ENCODE results near the gene RRP12.
"Not testable (repeated sequence)": the region's sequence is repeated elsewhere in the genome, so short reads cannot be mapped to it uniquely, and the experiment has no call there.

Gene RRP12

DNA sequence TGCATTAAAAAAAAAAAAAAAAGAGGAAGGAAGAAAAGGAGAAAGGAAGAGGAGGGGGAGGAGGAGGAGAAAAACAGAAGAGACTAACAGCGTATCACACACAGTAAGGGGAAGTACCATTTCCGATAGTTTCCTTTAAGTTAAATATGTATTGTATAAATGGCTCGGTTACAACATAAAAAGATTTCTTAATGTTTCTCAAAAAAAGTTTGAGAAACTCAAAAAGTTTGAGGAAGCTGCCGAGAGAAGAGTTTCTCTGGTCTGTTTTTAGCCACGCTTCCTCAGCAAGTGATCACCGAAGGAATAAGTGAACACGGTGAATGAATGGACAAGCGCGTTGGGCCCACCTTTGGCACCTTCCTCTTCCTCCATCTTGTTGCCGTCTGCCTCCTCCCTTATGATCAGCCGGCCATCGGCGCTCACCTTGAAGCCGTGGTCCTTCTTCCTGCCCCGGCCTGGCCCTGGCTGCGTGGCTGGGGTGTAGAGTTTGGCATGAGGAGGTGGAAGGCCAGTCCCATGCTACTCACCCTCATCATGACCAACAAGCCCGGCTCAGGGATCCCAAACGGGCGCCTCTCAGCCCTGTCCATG is 35.3 kb downstream of the RRP12 start:
- no peak for DNase-seq (ENCODE audit: low read depth)

DNA sequence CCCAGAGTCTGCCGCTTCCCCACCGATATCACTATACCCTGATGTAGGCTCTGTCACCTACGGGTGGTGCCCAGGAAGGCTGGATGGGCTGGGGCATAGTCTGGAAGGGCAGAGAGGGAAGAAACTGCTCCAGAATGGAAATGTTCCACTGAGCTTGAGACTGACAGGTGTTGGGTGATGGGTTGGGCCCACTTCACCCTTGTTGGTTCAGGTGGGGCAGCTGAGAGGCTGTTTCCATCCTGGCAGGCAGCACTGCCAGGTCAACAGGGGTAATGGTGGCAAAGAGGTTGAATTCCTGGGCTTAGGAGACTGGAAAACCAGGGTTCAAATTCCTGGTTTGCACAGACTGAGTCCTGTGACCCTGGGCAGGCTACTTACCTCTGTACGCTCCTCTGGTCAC is 38.1 kb downstream of the RRP12 start:
- DNase-seq (ENCODE audit: low read depth) = no peak

DNA sequence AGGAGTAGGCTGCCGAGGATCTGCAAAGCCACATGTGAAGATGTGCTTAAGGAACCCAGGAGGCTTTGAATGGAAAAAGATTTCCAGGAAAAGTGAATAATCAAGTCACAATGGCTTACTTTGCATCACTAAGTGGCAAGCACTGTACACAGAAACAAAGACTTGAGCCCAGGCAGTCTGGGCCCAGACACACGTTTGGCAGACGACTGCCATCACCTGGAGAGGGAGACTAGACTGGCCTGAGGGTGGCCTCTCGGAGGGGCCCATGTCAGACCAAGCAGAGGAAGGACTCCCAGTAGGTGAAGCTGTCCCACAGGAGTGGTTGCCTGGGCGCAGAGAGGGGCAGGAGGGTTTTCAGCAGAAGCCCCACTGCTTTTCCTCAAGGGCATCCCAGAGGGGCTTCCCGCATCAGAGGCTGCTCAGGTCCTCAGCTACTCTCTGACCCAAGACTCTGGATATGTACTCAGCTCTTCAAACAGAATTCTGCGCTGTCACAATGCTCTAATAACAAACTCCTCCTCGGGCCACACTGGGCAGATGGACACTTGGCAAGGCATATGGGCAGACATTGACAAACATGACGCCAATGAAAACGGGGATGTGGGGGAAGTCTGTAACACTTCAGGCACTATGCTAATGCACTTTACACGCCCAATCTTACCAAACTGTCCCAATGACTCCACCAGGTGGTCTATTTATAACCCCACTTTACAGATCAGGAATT is 38.7 kb downstream of the RRP12 start:
- DNase-seq (ENCODE audit: low read depth) = no peak

DNA sequence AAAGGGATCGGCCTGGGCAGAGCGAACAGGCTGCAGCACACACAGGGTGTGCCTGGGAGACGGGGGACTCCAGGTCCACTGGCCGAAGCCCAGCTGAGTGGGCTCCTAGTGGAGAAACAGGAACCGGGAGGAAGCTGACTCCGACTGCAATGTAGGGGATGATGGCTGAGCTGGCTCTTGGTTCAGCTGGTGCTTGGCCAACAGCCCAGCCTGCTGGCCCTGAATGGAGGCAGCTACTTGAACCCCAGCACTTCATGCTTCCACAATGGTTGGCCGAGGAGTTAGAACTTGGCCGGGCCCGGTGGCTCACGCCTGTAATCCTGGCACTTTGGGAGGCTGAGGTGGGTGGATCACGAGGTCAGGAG is 39.6 kb downstream of the RRP12 start:
- DNase-seq (ENCODE audit: low read depth) = no peak

DNA sequence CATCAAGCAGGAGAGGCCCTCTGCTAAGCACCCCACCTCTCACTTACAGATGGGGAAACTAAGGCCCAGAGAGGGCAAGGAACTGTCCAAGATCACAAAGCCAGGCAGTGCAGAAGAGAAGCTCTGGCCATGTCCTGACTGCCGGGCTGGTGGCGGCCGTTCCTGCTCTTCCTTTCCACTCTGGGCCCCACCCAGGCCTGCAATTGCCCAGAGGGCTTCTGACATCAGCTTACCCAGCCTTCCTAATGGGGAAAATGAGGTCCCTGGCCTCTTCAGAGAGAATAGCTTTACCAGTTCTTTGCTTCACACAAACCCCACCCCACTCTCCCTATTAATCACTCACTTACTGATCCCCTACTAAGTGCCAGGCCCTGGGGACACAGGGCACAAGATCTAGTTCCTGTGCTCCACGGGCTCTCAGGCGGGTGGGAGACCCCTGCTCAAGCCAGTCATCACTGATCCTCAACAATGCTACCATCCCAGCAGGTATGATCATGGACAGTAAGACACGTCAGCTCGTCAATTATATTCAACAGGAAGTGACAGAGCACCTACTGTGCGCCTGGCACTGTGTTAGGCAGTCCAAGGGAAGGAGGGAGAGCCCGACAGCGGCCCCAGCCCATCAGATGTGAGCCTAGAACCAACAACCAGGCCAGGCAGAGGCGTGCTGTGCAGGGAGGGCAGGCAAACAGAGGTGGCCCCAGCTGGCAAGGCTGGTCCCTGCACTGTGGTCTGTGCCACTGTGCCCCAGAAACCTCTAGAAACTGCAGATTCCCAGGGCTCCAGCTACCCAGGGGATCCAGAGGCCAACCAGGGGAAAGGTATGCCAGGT is 40.2 kb downstream of the RRP12 start:
- no peak for DNase-seq (ENCODE audit: low read depth)

DNA sequence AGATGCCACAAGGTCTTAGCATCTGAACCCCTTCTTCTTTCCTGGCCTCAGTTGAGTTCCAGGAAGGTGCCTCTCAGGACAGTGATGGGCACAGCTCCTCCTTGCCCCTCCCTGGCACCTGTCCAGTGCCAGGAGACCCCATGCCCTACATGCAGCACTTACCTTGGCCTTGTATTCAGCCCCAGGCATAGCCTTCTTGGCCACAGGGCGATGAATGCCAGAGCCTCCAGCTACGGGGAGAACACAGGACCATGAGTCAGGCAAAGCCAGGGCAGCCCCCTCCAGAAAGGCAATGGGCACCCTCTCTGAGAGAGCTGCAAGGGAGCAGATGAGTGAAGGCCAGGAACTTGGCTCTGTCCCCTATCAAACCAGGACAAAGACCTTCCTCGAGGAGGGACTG is 42.4 kb downstream of the RRP12 start:
- no peak for DNase-seq (ENCODE audit: low read depth)

DNA sequence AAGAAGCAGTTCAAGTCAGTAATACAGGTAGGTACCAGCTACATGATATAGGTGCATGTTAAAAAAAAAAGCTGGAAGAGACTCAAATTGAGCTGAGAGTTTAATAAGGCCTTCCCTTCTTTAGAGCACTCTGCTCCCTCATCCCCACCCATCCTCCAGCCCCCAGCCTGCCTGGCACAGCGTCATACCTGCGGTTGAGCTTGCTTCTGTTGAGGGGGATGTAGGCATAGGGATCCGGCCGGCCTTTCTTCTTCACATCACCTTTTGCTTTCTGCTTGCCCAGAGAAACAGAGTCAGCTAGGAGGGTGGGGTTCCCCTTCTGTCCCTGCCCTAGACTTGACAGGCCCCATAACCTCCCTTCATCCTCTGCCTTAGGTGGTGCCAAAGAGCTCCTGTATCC is 42.8 kb downstream of the RRP12 start:
- no peak for DNase-seq (ENCODE audit: low read depth)

DNA sequence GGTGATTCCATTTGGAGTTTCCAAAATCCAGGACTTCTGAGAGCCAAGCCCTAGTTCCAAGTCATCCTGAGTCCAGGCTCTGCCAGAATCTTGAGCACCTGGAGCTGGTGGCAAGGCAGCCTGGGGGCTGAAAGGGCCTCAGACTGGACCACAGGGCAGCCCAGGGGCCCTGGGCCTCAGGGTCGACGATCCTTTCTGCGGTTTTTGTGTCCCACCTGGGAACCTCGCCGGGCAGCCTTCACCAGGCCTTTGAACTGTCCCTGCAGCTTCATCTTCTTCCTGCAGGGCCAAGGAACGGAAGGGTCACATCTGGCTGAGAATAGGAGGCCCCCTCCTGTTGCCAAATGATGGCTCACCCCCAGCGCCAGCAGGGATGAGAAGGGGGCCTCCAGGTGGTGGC is 44.2 kb downstream of the RRP12 start:
- no peak for DNase-seq (ENCODE audit: low read depth)

DNA sequence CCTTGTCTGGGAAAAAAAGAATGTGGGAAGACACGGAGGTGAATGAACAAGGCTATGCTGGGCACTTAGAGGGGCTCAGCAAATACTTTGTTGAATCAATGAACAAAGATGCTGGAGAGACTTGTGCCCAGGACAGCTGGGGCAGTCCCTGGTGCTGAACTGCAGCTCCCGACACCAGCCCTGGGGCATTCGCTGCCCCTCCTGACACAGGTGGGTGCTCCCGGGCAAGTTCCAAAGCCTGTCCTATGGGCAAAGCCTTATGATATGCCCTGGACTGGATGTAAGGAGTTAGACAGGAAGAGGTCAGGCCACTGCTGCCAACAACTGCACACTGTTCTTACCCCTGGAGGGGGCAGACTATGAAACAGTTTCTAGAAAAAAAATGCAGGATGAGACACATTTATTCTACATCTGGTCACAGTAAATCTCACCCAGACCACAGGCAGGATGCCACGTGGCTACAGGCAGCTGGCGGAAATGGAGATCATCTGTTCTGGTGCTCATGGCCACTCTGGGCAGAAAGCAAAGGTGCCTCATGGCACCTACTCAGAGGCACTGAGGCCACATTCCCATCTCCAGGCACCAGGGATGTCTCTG is 44.7 kb downstream of the RRP12 start:
- DNase-seq (ENCODE audit: low read depth) = peak; percentile 26

DNA sequence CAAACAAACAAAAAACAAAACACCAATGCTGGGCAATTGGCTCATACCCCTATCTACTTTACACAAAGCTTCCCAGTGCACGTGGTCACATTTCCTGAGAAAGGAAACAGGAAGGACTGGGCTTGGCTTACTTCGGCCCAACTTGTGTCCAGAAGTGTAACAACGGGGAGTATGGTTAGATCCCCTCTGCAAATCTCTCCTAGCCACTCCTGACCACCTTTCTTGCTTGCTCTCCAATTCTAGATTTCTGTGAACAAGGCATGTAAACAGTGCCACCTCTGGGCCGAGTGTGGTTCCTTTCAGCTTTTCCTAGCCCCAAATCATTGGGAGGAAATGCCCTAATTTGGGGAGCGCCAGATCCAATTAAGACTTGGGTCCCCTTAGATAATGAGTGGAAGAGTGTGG is 45.6 kb downstream of the RRP12 start:
- DNase-seq (ENCODE audit: low read depth) = peak; percentile 24

DNA sequence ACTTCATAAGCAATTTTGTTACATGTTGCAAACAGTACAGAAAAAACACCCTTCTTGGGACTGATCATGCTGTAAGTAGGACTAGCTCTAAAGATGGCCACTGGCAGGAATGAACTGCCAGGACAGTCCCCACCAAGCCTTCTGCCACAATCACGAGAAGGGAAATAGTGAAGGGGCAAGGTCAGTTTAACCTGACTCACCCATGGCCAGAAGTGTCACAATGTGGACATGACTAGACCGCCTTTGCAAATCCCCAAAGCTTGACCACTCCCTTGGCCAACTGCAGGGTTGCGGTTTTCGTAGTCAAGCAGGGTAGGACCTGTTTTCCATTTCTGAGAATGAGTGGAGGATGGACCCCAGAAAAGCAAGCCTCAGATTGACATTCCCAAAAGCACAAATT is 47.2 kb downstream of the RRP12 start:
- no peak for DNase-seq (ENCODE audit: low read depth)

DNA sequence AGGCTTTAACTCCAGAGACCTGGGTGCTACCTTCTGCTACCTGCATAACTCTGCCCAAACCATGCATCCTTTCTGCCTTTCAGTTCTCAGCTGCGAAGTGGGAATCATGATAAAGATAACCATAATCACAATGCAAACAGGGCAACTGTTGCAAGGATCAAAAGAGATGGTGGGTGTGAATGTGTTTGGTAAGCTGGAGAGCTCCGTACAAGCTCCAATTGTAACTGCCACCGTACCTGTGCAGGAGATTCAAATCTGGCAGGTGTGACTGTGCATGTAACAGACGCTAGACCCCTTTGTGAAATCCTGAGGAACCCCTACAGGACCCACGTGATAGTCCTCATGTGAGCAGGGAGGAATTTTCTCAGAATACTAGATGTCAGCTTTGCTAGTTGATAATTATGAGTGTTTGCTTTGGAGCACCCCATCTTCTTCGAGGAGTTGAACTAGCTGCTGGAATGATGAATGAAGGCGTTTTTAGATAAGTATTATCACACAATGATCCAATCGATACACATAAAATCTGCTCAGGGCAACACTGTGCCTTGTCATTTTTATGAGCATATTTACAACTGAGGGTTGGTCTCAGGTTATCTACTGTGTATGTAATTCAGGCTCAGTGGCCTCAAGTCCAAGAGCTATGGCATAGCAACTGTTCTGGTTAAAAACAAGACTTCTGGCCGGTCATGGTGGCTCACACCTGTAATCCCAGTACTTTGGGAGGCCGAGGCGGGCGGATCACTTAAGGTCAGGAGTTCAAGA is 51.2 kb downstream of the RRP12 start:
- no peak for DNase-seq (ENCODE audit: low read depth)

DNA sequence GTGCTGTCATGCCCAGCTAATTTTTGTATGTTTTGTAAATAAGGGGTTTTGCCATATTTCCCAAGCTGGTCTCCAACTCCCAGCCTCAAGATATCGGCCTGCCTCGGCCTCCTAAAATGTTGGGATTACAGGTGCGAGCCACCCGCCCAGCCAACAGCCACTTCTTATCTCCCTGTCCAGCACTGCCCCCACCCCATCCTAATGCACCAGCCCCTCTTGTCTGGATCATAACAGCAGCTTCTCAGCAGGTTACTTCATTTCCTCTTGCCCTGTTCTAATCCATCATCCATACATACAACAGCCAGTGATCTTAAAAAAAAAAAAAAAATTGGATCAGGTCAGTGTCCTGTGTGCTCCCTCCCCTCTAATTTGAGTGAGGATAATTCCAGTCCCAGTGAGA is 53.8 kb downstream of the RRP12 start:
- no peak for DNase-seq (ENCODE audit: low read depth)

DNA sequence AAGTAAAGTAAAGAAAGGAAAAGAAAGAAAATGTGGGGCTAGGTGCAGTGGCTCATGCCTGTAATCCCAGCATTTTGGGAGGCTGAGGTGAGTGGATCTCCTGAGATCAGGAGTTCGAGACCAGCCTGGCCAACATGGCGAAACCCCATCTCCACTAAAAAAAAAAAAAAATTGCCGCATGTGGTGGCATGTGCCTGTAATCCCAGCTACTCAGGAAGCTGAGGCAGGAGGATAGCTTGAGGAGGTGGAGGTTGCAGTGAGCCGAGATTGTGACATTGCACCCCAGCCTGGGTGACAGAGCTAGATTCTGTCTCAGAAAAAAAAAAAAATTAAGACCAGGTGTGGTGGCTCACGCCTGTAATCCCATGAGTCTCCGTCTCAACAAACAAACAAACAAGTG is 57.5 kb downstream of the RRP12 start:
- DNase-seq (ENCODE audit: low read depth) = not testable (repeated sequence)

DNA sequence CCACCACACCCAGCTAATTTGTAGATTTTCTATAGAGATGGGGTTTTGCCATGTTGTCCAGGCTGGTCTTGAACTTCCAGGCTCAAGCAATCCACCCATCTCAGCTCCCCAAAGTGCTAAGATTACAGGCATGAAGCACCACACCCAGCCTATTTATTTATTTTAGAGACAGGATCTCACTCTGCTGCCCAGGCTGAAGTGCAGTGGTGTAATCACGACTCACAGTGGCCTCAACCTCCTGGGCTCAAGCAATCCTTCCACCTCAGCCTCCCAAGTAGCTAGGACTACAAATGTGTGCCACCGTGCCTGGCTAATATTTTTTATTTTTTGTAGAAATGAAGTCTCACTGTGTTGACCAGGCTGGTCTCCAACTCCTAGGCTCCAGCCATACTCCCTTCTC is 59.7 kb downstream of the RRP12 start:
- DNase-seq (ENCODE audit: low read depth) = no peak

DNA sequence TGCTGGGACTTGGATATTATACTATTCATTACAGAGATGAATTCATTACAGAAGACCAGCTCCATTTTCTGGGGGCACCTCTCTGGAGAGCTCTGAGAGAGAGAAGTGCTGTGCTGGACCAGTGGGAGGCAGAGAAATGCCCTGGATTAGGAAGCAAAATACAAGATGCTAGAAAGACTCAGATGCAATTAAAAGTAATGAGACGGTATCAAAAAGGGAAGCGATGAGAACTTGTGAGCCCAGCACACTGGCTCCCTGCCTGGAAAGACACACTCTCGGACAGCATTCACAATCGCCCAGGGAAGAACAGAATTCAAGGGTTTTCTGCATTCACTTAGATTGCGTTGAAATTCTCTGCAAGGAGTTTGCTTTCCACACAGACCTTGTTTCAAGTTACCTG is 63.1 kb downstream of the RRP12 start:
- no peak for DNase-seq (ENCODE audit: low read depth)

DNA sequence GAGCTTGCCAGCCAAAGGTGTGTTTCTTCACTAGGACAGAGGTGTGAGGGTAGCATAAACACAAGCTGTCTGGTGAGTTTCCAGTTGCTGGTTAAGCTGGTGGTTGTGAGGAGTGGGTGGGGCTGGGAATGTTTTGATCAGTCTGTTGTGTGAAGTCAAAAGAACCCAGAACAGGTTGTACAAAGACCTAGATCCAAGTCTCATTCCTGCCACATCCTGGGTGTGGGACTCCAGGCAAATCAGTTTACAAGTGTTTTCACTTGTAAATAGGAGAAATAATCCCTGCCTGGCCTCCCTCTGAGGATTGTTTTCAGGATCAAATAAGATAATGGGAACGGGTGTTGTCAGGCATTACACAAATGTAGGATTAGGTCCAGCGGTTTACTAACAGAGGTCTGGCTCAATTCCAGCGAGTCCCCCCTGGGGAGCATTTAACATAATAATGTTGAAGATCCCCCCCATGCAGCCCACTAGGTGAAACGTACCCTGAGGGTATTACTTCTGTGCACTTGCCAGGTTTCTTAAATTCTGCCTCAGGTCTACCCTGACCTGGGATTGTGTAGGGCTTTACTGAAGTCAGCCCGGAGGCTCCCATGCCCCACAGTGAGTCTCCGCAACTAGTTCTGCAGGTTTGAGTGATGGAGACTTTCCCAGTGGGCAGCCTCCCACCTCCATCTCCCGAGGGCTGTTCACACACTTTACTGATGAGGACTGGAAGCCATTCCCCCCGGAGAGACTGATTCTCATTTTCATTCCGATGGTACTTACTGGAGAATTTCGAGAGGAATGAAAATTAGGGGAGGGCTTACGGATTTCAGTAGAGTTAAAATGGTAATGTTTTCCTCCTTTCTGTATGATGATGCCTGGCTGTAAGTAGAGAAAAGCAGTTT is 64.0 kb downstream of the RRP12 start:
- DNase-seq (ENCODE audit: low read depth) = no peak

DNA sequence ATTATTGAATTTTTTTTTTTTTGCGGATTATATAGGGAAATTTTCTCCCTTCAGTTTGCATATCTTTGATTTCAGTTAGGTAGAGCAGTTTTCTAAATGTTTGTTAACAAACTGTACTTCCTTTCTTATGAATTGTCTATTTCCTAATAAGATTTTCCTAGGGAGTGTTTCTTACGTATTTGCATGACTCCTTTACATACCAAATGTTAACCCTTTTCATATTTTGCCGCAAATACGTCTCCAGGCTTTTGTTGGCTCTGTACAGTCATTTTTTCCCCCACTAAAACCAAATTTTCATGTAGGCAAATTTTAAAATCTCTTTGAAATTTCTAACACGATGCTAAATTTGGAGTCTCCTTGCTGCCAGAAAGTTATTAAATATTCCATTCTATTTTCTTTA is 64.7 kb downstream of the RRP12 start:
- no peak for DNase-seq (ENCODE audit: low read depth)

DNA sequence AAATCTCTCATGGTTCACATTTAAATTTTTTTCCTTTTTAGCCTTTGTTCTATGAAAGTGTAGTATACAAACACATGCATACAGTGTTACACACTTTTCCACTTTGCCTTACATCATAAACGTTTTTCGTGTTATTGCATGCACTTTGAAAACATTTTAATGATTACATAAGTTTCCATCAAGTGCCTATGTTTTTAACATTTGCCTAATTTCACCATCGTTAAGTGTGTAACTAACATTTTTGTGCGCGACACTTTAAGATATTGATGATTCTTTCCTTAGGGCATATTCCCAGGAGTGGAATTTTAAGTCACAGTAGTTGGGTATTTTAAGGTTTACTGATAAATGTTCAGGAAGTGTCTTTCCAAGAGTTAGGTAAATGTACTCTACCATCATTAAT is 65.1 kb downstream of the RRP12 start:
- DNase-seq (ENCODE audit: low read depth) = no peak

DNA sequence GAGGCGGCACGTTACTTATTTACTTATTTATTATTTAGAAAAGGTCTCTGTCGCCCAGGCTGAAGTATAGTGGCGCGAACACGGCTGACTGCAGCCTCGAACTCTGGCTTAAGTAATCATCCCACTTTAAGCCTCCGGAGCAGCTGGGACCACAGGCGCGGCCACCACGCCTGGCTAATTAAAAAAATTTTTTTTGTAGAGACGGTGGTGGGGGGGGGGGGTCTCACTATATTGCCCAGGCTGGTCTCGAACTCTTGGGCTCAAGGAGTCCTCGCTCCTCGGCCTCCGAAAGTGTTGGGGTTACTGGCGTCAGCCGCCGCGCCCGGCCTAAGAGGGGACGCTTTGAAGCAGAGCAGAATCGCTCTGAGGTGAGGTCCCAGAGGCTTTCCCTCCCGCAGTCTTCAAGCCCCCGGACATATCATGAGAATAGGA is 65.9 kb downstream of the RRP12 start:
- DNase-seq (ENCODE audit: low read depth) = no peak
